Left cardiac atrium (tissue), 4 donors: ENCODE data around the gene DKK3. TPM values are rescaled to one million over a fixed set of nuclear protein-coding genes. Genes with fewer than 3 reads are reported as not detected.

Experiments
- ATAC-seq, 2 donors: fragments of 200-7000 bp; cut with Tn5 transposase; one replicate each; pipeline ENCODE4 v1.9.1; 2020; ENCODE audit warnings: mild to moderate bottlenecking in 2 of 2, moderate library complexity in 2 of 2
- DNase-seq: peaks from one replicate; pipeline ENCODE4 v3.0.0-alpha.2; 2020
- intact Hi-C, 2 donors: fragments of 100-400 bp; cut with DNase I; formaldehyde crosslinking; loops; one replicate each; pipeline versions ENCODE4 v1.14.1 to v1.15.1; 2022 to 2023
- long read RNA-seq: library from polyadenylated mRNA; unstranded; transcript quantifications from one replicate; pipeline ENCODE4 v2.0.0, GENCODE V29; 2021
- total RNA-seq, 2 donors: library from RNA; stranded (reverse); fragmentation: NEBNext Ultra II Directional; extraction: Animal tissue kit (Norgen Biotek cat#: 25700); gene quantifications; one replicate each; pipeline ENCODE4 v1.2.1, GENCODE V29; 2021
- donor health status: DM: no; HTN: yes; CAD: no.
- donor health status: DM: no; HTN: yes; CAD: no; lungs with severe emphysema.
- donor health status: DM: yes; HTN: yes; CAD: no.
- donor health status: Dilated cardiomyopathy.

The DKK3 gene
- total RNA-seq: 1,000 to 10,000 TPM; 1,563 to 1,610 TPM
- long read RNA-seq, transcript DKK3-202 (8 exons, 2,650 nt): minor isoform, 330 of 5,047 reads
- long read RNA-seq, transcript DKK3-201 (8 exons, 2,636 nt): major isoform, 992 of 5,047 reads
- long read RNA-seq, partial matches to known transcripts: 3,344 of 5,047 reads
- long read RNA-seq, other reads (novel, unspliced or antisense): 380 of 5,047 reads

GRCh38 chr11:12007769-12008737 lies at the start of gene DKK3:
Gene DKK3 (minus strand): TSS chr11:12008626. CDS start chr11:12008582, 44 bp downstream.
- DNase-seq (no peak), ATAC-seq (peak; percentile 60 to 63)
- intact Hi-C loops: no loop called here

GRCh38 chr11:12057299-12057980 lies 49.0 kb upstream of the DKK3 start:
- ATAC-seq: no peak
- no peak for DNase-seq
- intact Hi-C loops: no loop called here

GRCh38 chr11:12056119-12056518 lies 47.7 kb upstream of the DKK3 start:
- intact Hi-C loops: no loop called here
- DNase-seq (no peak), ATAC-seq (no peak)

DNA sequence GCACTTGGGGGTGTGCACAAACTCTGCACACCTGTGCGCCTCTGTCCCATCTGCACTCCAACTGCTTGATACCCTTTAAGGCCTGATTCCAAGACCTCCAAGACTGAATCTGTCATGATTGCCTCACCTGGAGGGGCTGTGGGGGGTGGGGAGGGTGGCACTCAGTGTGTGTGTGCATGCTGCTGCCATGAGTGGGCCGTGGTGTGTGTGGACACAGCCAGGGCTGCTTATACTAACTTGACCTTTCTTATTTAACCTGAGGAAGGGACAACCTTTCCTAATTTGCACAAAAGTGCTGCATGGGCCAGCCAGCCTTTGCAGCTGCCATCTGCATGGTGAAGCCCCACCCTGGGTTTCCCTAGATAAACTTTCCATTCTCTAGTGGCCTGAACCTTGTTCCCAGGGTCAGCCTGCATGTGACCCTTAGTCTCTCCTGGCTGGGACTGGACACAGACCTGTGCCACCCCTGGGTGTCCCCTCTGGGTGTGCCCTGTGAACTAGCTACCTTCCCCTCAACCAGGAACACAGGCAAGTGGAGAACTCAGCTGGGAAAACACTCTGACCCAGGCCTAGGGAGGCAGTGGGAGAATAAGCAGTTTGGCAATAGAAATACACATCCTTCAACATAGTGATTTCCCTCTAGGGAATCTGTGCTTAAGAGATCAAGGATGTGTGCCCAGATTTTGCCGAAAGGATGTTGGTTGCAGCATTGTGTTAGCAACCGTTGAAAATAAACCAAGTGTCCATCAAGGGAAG lies 45.4 kb upstream of the DKK3 start:
- intact Hi-C loops: no loop called here
- ATAC-seq (peak; percentile 51 to 88), DNase-seq (no peak)

GRCh38 chr11:12052676-12053605 lies 44.5 kb upstream of the DKK3 start:
- DNase-seq (no peak), ATAC-seq (no peak)
- intact Hi-C loops: no loop called here

DNA sequence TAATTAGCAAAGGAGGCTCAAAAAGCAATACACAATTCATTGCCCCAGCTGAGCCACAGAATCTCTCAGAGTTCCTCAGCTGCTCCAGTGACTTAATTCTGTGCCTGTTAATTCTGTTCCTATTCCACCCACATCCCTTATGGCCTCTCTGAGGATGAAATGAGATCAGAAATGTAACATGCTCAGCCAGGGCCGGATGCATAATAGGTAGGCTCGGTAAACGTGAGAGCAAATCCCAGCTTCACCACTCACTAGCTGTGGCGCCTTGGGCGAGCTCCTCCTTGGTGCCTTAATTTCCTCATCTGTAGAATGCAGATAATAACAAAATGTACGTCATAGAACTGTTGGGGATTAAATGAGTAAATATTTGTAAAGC lies 42.8 kb upstream of the DKK3 start:
- ATAC-seq (no peak), DNase-seq (no peak)
- intact Hi-C loops: no loop called here

DNA sequence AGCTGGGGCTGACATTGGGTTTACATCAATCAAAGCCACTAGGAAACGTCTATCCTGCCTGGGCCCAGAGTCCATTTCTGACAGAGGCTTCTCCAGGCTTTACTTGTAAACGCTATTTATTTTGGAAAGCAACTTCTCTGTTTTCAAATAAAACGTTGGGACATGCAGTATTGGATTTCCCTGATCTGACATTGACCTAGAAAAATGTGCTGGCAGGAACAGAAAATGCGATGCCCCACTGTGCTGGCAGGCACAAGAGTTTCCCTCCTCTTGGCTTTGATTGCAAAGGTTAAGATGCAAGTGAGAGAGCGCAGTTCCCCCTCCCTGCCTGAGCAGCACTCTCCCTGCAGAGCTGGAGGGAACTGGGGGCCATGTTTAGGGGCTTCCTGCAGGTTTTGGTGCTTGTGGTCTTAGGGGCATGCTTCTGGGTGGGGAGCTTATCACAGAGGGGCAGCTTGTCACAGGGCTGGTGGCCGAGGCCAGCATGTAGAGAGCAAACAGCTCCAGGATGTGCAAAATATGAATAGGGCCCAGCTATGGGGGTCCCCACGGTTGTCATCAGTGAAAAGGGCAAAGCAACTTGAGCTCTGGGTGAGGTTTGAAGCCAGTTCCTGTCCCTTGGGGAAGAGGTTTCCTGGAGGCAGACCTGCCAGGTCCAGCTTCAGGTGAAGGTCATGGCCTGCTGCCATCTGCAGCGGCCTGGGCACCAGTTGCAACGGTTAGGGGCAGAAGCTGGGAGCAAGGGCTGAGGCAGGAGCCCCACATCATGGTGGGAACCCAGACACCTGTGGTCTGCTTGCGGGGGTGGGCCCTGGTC lies 42.3 kb upstream of the DKK3 start:
- intact Hi-C loops: no loop called here
- ATAC-seq: peak; percentile 4 to 26
- no peak for DNase-seq

DNA sequence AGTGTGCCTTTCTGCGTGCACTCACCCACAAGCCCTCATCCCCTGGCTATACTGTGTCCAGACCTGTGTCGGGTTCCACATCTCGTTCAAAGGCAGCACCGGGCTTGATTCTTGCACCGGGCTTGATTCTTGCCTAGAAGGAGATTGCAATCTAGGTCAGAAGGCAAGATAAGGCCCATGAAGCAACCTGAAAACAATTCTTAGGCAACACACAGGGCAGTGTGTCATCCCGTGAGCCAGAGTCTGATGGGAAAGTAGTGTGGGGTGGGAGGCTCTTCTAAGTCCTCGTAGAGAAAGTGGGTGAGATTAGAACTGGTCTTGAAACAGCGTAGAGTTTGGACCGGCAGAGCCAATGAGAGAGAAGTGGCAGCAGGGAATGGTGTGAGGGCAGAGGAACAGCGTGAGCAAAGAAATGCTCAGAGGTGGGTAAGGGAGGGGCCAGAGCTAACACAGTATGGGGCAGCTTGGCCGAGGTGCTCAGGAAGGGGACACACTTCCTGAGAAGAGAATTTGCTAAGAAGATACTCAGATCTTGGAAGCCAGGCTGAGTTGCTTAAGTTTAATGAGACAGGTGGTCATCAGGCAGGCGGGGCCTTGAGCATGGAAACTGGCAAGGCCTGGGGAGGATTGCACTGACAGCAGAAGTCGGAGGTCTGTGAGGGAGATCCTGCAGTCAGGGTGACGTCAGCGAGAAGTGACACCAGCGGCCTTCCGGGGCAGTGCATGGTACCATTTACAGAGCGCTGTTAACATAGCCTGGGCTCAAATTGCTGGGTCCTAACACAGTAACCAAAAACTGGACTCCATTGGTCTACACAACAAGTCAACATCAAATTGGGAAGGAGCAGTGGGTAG lies 40.7 kb upstream of the DKK3 start:
- ATAC-seq: no peak
- intact Hi-C loops: loop anchor here (1.0 to 10.0 kb wide), 5 partner anchors 117 to 244 kb away; no protein-coding TSS in a partner anchor
- DNase-seq: no peak

DNA sequence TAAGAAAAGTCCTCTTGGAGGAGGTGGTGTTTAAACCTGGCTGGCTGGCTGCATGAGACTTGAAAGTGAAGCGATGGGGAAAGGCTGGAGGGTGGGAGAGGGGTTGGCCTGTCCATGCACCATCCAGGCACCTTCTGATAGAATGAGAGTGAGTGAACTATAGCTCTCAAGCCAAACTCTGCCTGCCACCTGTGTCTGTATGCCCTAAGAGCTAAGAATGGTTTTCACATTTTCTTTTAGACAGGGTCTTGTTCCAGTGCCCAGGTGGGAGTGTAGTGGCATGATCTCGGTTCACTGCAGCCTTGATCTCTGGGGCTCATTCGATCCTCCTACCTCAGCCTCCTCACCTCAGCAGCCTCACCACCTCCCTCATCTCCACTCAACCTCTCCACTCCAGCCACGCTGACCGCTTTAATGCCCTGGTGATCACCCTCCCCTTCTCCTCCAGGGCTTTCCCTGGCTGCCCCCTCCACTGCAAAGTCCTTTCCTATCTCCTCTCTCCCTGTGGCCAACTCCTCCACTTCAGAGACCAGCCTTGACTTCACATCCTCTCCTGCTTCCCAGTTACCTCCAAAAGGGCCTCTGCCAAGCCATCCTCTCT lies 38.3 kb upstream of the DKK3 start:
- no peak for DNase-seq
- ATAC-seq: no peak
- intact Hi-C loops: loop anchor here (5.0 to 10.0 kb wide), 3 partner anchors 114 to 242 kb away; no protein-coding TSS in a partner anchor

DNA sequence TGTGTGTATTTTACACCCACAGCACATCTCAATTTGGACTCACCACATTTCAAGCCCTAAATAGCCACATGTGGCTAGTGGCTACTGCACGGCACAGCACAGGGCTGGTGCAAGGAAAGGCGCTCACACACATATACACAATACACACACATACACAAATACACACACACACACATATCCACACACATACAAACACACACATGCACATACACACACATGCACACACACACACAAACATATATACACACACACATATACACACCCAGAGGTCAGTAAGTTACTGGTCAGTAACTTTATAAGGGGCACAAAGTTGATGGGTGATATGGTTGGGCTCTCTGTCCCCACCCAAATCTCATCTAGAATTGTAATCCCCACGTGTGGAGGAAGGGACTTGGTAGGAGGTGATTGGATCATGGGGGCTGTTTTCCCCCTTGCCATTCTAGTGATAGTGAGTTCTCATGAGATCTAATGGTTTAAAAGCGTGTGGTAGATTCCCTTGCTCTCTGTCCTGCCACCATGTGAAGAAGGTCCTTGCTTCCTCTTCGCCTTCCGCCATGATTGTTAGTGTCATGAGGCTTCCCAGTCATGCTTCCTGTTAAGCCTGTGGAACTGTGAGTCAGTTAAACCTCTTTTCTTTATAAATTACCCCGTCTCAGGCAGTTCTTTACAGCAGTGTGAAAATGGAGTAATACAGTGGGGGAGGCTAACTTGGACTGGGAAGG lies 37.6 kb upstream of the DKK3 start:
- DNase-seq: no peak
- ATAC-seq: no peak
- intact Hi-C loops: loop anchor here (5.0 to 10.0 kb wide), 3 partner anchors 114 to 241 kb away; no protein-coding TSS in a partner anchor

DNA sequence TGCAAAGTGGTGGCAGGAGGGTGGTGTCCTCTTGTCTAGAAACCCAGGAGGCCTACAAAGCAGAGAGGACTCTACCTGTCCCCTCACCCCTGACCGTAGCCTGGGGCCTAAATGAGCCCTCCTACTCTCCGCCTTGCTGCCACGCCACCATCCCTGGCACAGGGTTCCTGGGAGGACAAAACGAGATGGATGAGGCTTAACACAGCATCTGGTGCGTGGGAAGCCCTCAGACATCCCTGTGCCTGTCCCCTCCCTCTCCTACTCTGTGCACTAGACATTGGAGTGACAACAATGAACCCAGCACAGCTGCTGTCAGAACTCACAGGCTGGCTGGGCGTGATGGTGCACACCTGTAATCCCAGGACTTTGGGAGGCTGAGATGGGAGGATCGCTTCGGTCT lies 36.4 kb upstream of the DKK3 start:
- intact Hi-C loops: loop anchor here (5.0 to 10.0 kb wide), 4 partner anchors 112 to 247 kb away; no protein-coding TSS in a partner anchor
- peak in 1 of 2 donors; percentile 5 for ATAC-seq
- no peak for DNase-seq

DNA sequence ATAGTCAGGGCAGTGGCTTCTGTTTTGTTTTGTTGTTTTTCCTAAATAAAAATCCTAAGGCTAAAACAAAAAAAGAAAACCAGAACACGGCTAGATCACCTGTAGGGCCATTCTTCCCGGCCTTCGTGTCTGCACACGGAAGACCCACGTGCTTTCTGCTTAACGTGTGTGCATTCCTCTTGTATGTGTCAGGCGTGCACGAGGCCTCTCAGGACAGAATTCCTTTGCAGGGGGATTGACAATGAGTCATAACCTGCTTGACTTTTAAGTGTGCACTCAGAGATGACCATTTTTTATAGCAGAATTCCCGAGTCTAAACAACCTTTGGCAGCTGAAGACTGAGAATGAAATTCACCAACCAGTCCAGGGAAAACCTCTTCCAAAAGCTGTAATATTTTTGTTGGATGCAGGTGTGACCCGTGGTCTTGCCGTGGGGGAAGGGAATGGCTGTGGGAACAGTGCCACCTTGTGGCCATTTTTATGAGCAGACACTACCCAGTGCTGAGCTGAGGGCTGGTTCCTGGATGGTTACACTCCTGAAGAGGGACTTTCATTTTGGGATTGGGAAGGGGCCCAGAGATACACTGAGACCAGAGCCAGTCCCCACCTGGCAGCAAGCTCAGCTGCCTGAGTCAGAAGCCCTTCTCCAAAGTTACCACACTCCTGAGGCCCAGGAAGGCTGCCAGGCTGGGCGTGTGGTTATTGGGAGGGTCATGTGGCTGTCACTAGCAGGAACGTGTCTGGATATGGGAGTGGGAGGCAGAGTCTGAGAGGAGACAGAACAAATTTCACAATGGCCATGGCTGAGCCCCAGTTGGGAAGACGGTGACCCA lies 35.7 kb upstream of the DKK3 start:
- DNase-seq (peak; percentile 87), ATAC-seq (peak; percentile 85 to 87)
- intact Hi-C loops: loop anchor here (2.0 to 10.0 kb wide), 3 partner anchors 113 to 247 kb away; no protein-coding TSS in a partner anchor

- no peak for ATAC-seq
- intact Hi-C loops: loop anchor here (2.0 to 10.0 kb wide), 3 partner anchors 112 to 246 kb away; no protein-coding TSS in a partner anchor
- DNase-seq: no peak
These were observed 34.8 kb upstream of the DKK3 start for GRCh38 chr11:12043221-12043620.

GRCh38 chr11:12042215-12042676 lies 33.8 kb upstream of the DKK3 start:
- DNase-seq: no peak
- intact Hi-C loops: loop anchor here (2.0 to 10.0 kb wide), 3 partner anchors 111 to 245 kb away; no protein-coding TSS in a partner anchor
- ATAC-seq: no peak
